HepG2 (cell line): ENCODE data around the gene MARCHF11. TPM values are rescaled to one million over a fixed set of nuclear protein-coding genes. Genes with fewer than 3 reads are reported as not detected.

Experiments
- ATAC-seq: fragments of 200-7000 bp; cut with Tn5 transposase; 3 replicates; pipeline ENCODE4 v1.9.1; 2020; ENCODE audit warnings: mild to moderate bottlenecking, moderate library complexity
- BruUV-seq: library from RNA; stranded (reverse); fragments of 400-500 nt; replicated peaks from 2 replicates; lab custom pipeline; 2021; lab: Mats Ljungman, UMichigan
- CTCF ChIA-PET: fragments of 300-600 bp; formaldehyde crosslinking; extraction: SDS; loops from one replicate; lab custom pipeline; 2021; ENCODE audit warnings: low total read pairs, inconsistent platforms, low intra/inter-chr PET ratio; lab: Yijun Ruan, JAX
- POLR2A ChIA-PET: fragments of 350-600 bp; sonication (Branson Sonifier 250); formaldehyde crosslinking; loops from one replicate; lab custom pipeline; 2020; ENCODE audit warnings: antibody characterized with exemption, inconsistent platforms; lab: Yijun Ruan, JAX
- DNase-seq: peaks from one replicate; pipeline ENCODE4 v3.0.0-alpha.2; 2015; ENCODE audit warnings: low spot score
- FAIRE-seq: peaks from 3 replicates; lab custom pipeline; 2011; peaks lifted over from hg19 to GRCh38; lab: Jason Lieb, UNC
- H2AFZ ChIP-seq: one replicate; pipeline ENCODE4 v1.6.1; 2011; ENCODE audit warnings: low read length, inconsistent platforms
- H3K27ac ChIP-seq: fragments of 300-600 bp; 3 replicates; pipeline ENCODE4 v1.8.0; 2011; ENCODE audit warnings: mixed run types, mild to moderate bottlenecking, mixed read lengths, low read length, inconsistent platforms; ENCODE audit not compliant: insufficient read depth; ENCODE audit errors: extremely low read length
- H3K27me3 ChIP-seq, 2 experiments: fragments of 200-600 bp in 1 of 2; 2 replicates in 1 of 2; 3 replicates in 1 of 2; pipeline versions ENCODE4 v1.6.0 to v1.8.0; 2011; ENCODE audit warnings: low read length in 2 of 2, mild to moderate bottlenecking in 2 of 2, moderate library complexity in 2 of 2, inconsistent platforms in 1 of 2; ENCODE audit not compliant: insufficient read depth in 2 of 2, control insufficient read depth in 1 of 2
- H3K36me3 ChIP-seq, 2 experiments: fragments of 200-600 bp in 1 of 2; replicated peaks in 1 of 2; 2 replicates in 1 of 2; 3 replicates in 1 of 2; pipeline versions ENCODE4 v1.5.1 to v1.8.0; 2011; ENCODE audit warnings: low read length in 2 of 2, inconsistent platforms in 1 of 2; ENCODE audit not compliant: insufficient read depth in 2 of 2, control insufficient read depth in 1 of 2
- H3K4me1 ChIP-seq: 2 replicates; pipeline ENCODE4 v1.5.1; 2012; ENCODE audit warnings: low read length, inconsistent platforms; ENCODE audit not compliant: insufficient read depth
- H3K4me2 ChIP-seq: 2 replicates; pipeline ENCODE4 v1.6.0; 2011; ENCODE audit warnings: low read depth, low read length, inconsistent platforms
- H3K4me3 ChIP-seq, 3 experiments: fragments of 200-600 bp in 1 of 3; sonication (generic), shearing (Covaris generic) in 1 of 3; replicated peaks in 1 of 3; 2 replicates each; pipeline ENCODE4 v1.5.1; 2011 to 2016; ENCODE audit warnings: low read length in 3 of 3, inconsistent platforms in 2 of 3, low read depth in 2 of 3, mild to moderate bottlenecking in 2 of 3, control low read depth in 1 of 3, mixed read lengths in 1 of 3; ENCODE audit not compliant: insufficient read depth in 1 of 3
- H3K79me2 ChIP-seq: one replicate; pipeline ENCODE4 v1.6.1; 2011; ENCODE audit warnings: low read length, inconsistent platforms; ENCODE audit not compliant: insufficient read depth
- H3K9ac ChIP-seq: 2 replicates; pipeline ENCODE4 v1.6.0; 2011; ENCODE audit warnings: mild to moderate bottlenecking, low read depth, low read length, inconsistent platforms; ENCODE audit not compliant: insufficient read depth
- H3K9me3 ChIP-seq: 2 replicates; pipeline ENCODE4 v1.5.1; 2012; ENCODE audit warnings: mild to moderate bottlenecking, low read length
- H4K20me1 ChIP-seq: 2 replicates; pipeline ENCODE4 v1.6.0; 2011; ENCODE audit warnings: inconsistent platforms, mild to moderate bottlenecking, low read length, moderate library complexity; ENCODE audit not compliant: insufficient read depth
- ATM ChIP-seq: fragments of 450-650 bp; IDR thresholded peaks from 2 replicates; pipeline ENCODE4 v1.7.1; 2017; ENCODE audit warnings: mild to moderate bottlenecking, borderline replicate concordance
- BORCS8-MEF2B ChIP-seq: sonication (generic); formaldehyde crosslinking; IDR thresholded peaks from 2 replicates; pipeline ENCODE4 v1.8.0; 2022; ENCODE audit warnings: mild to moderate bottlenecking, missing genetic modification reagents
- BRF2 ChIP-seq: sonication (generic); formaldehyde crosslinking; IDR thresholded peaks from 2 replicates; pipeline ENCODE4 v1.8.1; 2022; ENCODE audit warnings: mild to moderate bottlenecking, missing genetic modification reagents
- DPF2 ChIP-seq: sonication (generic); formaldehyde crosslinking; IDR thresholded peaks from 2 replicates; pipeline ENCODE4 v1.4.0; 2020; ENCODE audit warnings: mild to moderate bottlenecking, low read depth, missing genetic modification reagents, borderline replicate concordance
- EHMT2 ChIP-seq: fragments of 200-600 bp; sonication (generic); IDR thresholded peaks from 2 replicates; pipeline ENCODE4 v1.7.0; 2017; ENCODE audit warnings: antibody characterized with exemption, low read depth, low read length, borderline replicate concordance
- NR2C2 ChIP-seq: sonication (generic); formaldehyde crosslinking; IDR thresholded peaks from 2 replicates; pipeline ENCODE4 v1.4.0; 2020; ENCODE audit warnings: missing genetic modification reagents, mild to moderate bottlenecking, moderate library complexity, borderline replicate concordance
- POGK ChIP-seq: sonication (generic); formaldehyde crosslinking; conservative IDR thresholded peaks from 2 replicates; pipeline ENCODE4 v1.8.0; 2022; ENCODE audit warnings: mild to moderate bottlenecking, moderate library complexity, missing genetic modification reagents
- POLR2AphosphoS2 ChIP-seq: IDR thresholded peaks from 2 replicates; pipeline ENCODE4 v1.6.1; 2011; ENCODE audit warnings: low read depth, low read length, improper control_type of control experiment
- RBM22 ChIP-seq: fragments of 200-400 bp; formaldehyde crosslinking; optimal IDR thresholded peaks from 2 replicates; pipeline ENCODE3; 2017; ENCODE audit warnings: mild to moderate bottlenecking, low read length, moderate library complexity
- ZNF407 ChIP-seq: sonication (generic); formaldehyde crosslinking; IDR thresholded peaks from one replicate; pipeline ENCODE4 v1.5.1; 2020; ENCODE audit warnings: mild to moderate bottlenecking, missing genetic modification reagents; ENCODE audit errors: not compliant biosample characterization
- ZNF557 ChIP-seq: sonication (generic); formaldehyde crosslinking; IDR thresholded peaks from 2 replicates; pipeline ENCODE4 v1.4.0; 2020; ENCODE audit warnings: missing genetic modification reagents
- ZNF589 ChIP-seq: sonication (generic); formaldehyde crosslinking; conservative IDR thresholded peaks from 2 replicates; pipeline ENCODE4 v1.8.0; 2022; ENCODE audit warnings: mild to moderate bottlenecking, moderate library complexity, missing genetic modification reagents
- ZNF780A ChIP-seq: sonication (generic); formaldehyde crosslinking; IDR thresholded peaks from 2 replicates; pipeline ENCODE4 v1.8.0; 2022; ENCODE audit warnings: mild to moderate bottlenecking, missing genetic modification reagents, moderate library complexity
- WGBS: methylation state at CpG from one replicate; pipeline ENCODE4 v1.1.6; 2017; ENCODE audit warnings: low lambda C conversion rate; 5-methylcytosine and 5-hydroxymethylcytosine counted together
- in situ Hi-C: cut with HindIII; loops from 2 replicates; pipeline ENCODE4 v1.10.0; 2017; ENCODE audit warnings: low pct_unique_long_range_greater_than_20kb; ENCODE audit not compliant: extremely low pct_ligation_motif_present
- intact Hi-C: fragments of 100-400 bp; cut with micrococcal nuclease; formaldehyde crosslinking; loops from one replicate; pipeline ENCODE4 v1.10.0; 2022; ENCODE audit not compliant: unreplicated experiment
- polyA plus RNA-seq, 8 experiments: library from polyadenylated mRNA; depleted of rRNA in 3 of 8; stranded (reverse) in 7 of 8; unstranded in 1 of 8; fragments of >200 nt; fragmentation: Illumina TruSeq in 4 of 8; extraction: Trizol in 4 of 8; gene quantifications; 2 replicates each; pipeline versions ENCODE4 v1.2.1 to v1.2.3, GENCODE V29; 2011 to 2016; ENCODE audit warnings: low read depth in 4 of 8, missing spikeins in 1 of 8, mixed read lengths in 1 of 8; ENCODE audit not compliant: insufficient read depth in 1 of 8
- total RNA-seq, 5 experiments: library from RNA; depleted of rRNA; stranded (reverse); fragments of >200 nt; fragmentation: Illumina TruSeq; extraction: Trizol; gene quantifications; 2 replicates each; pipeline ENCODE4 v1.2.3, GENCODE V29; 2016; ENCODE audit warnings: low read depth in 1 of 5

Gene MARCHF11
- total and polyA plus RNA-seq, 2 of the 13 experiments (the other 11 are each of a cell fraction or from before 2014, with no cell fraction given) = not detected

- no peak for FAIRE-seq
- CTCF ChIA-PET = no interaction called here
- TF ChIP-seq BRF2 (no peak), ZNF589 (no peak), ATM (no peak), ZNF780A (CRISPR knock-in tag) (no peak), EHMT2 (no peak), BORCS8-MEF2B (no peak), POGK (no peak), DPF2 (CRISPR knock-in tag) (no peak), RBM22 (no peak), POLR2AphosphoS2 (no peak), ZNF407 (CRISPR knock-in tag) (no peak), ZNF557 (CRISPR knock-in tag) (no peak), NR2C2 (CRISPR knock-in tag) (no peak)
These were observed 35.2 kb downstream of the MARCHF11 start for GRCh38 chr5:16144416-16144815.

More at GRCh38 chr5:16144416-16144815, 35.2 kb downstream of the MARCHF11 start:
- Histone ChIP-seq H3K27me3 (no peaks in the 10 kb centered on the region), H3K79me2 (no peaks in the 10 kb centered on the region), H3K9ac (no peak overlapping the region), H3K36me3 (no peaks in the 10 kb centered on the region), H3K9me3 (no peaks in the 10 kb centered on the region; the same call in 1 of the 2 replicates), H4K20me1 (no peaks in the 10 kb centered on the region), H2AFZ (no peak overlapping the region), H3K4me3 (no peak overlapping the region), H3K4me1 (no peaks in the 10 kb centered on the region), H3K27ac (no peak overlapping the region), H3K4me2 (no peak overlapping the region)
- POLR2A ChIA-PET = no interaction called here
- ATAC-seq = no peak
- no peak for DNase-seq
- intact Hi-C loops (no loop called here), in situ Hi-C loops (no loop called here)
- BruUV-seq = no TSS peak
- 2% methylated on average over 4 of the region's 4 CpGs for WGBS
